WERI-Rb-1 (cell line): ENCODE measurements around the gene TPRKB.

Experiments used
- DNase-seq: peaks from one replicate; pipeline ENCODE4 v3.0.0-alpha.2; 2020
- H3K27ac ChIP-seq: fragments of 250-450 bp; sonication (Bioruptor Pico); 2 replicates; pipeline ENCODE4 v1.5.1; 2020; ENCODE audit warnings: mild to moderate bottlenecking, moderate library complexity
- H3K27me3 ChIP-seq: fragments of 250-450 bp; sonication (Bioruptor Pico); 2 replicates; pipeline ENCODE4 v1.5.1; 2021; ENCODE audit warnings: mild to moderate bottlenecking, low read depth, moderate library complexity; ENCODE audit not compliant: insufficient read depth, severe bottlenecking
- H3K36me3 ChIP-seq: fragments of 250-450 bp; sonication (Bioruptor Pico); 2 replicates; pipeline ENCODE4 v1.5.1; 2020; ENCODE audit warnings: mild to moderate bottlenecking, moderate library complexity
- H3K4me3 ChIP-seq: 2 replicates; pipeline ENCODE4 v1.5.1; 2011; ENCODE audit warnings: low read depth, mild to moderate bottlenecking, control low read depth, low read length
- H3K9me3 ChIP-seq: fragments of 250-450 bp; sonication (Bioruptor Pico); 2 replicates; pipeline ENCODE4 v1.5.1; 2021; ENCODE audit warnings: mild to moderate bottlenecking, moderate library complexity; ENCODE audit not compliant: severe bottlenecking
- CTCF ChIP-seq: IDR thresholded peaks from 2 replicates; pipeline ENCODE4 v1.5.1; 2011; ENCODE audit warnings: low read depth, mild to moderate bottlenecking, control low read depth, inconsistent platforms, low read length

The TPRKB gene

GRCh38 chr2:73717251-73717606 is 19.9 kb downstream of the TPRKB start:
- Histone ChIP-seq H3K9me3 (peaks cover 9% of the 10 kb centered on the region), H3K36me3 (no peaks in the 10 kb centered on the region), H3K4me3 (no peak overlapping the region), H3K27me3 (no peaks in the 10 kb centered on the region), H3K27ac (no peak overlapping the region)
- DNase-seq = no peak
- no peak for TF ChIP-seq CTCF

- Histone ChIP-seq H3K9me3 (peaks cover 6% of the 10 kb centered on the region), H3K27me3 (no peaks in the 10 kb centered on the region), H3K27ac (no peak overlapping the region), H3K4me3 (no peak overlapping the region), H3K36me3 (no peaks in the 10 kb centered on the region)
- TF ChIP-seq CTCF = no peak
- no peak for DNase-seq
Observed at GRCh38 chr2:73716543-73717250, 20.4 kb downstream of the TPRKB start.

GRCh38 chr2:73714091-73714490 is 23.1 kb downstream of the TPRKB start:
- peaks cover 10% of the 10 kb centered on the region for H3K9me3 ChIP-seq
- no peaks in the 10 kb centered on the region for H3K27me3 ChIP-seq
- no peak overlapping the region for H3K4me3 ChIP-seq
- no peak for DNase-seq
- H3K36me3 ChIP-seq = no peaks in the 10 kb centered on the region
- no peak overlapping the region for H3K27ac ChIP-seq
- TF ChIP-seq CTCF = no peak

GRCh38 chr2:73708527-73708926 is 28.6 kb downstream of the TPRKB start:
- Histone ChIP-seq H3K36me3 (no peaks in the 10 kb centered on the region), H3K9me3 (peaks cover 4% of the 10 kb centered on the region), H3K4me3 (no peak overlapping the region), H3K27ac (no peak overlapping the region), H3K27me3 (no peaks in the 10 kb centered on the region)
- TF ChIP-seq CTCF = no peak
- DNase-seq = no peak

GRCh38 chr2:73707636-73708035 is 29.5 kb downstream of the TPRKB start:
- H3K4me3 ChIP-seq = no peak overlapping the region
- no peak overlapping the region for H3K27ac ChIP-seq
- no peak for TF ChIP-seq CTCF
- peaks cover 4% of the 10 kb centered on the region for H3K9me3 ChIP-seq
- no peaks in the 10 kb centered on the region for H3K36me3 ChIP-seq
- no peak for DNase-seq
- H3K27me3 ChIP-seq = no peaks in the 10 kb centered on the region

GRCh38 chr2:73707058-73707457 is 30.1 kb downstream of the TPRKB start:
- H3K9me3 ChIP-seq = peaks cover 4% of the 10 kb centered on the region
- H3K27me3 ChIP-seq = no peaks in the 10 kb centered on the region
- no peaks in the 10 kb centered on the region for H3K36me3 ChIP-seq
- no peak for DNase-seq
- no peak overlapping the region for H3K27ac ChIP-seq
- H3K4me3 ChIP-seq = no peak overlapping the region
- TF ChIP-seq CTCF = no peak
